HG03159 (cell line): ENCODE data around the gene INKA2.

Experiments used
- ATAC-seq: cut with Tn5 transposase; IDR thresholded peaks from one replicate; pipeline ENCODE4 v1.9.1; 2021; ENCODE audit warnings: mild to moderate bottlenecking, moderate library complexity; ENCODE audit not compliant: unreplicated experiment

INKA2 gene

DNA sequence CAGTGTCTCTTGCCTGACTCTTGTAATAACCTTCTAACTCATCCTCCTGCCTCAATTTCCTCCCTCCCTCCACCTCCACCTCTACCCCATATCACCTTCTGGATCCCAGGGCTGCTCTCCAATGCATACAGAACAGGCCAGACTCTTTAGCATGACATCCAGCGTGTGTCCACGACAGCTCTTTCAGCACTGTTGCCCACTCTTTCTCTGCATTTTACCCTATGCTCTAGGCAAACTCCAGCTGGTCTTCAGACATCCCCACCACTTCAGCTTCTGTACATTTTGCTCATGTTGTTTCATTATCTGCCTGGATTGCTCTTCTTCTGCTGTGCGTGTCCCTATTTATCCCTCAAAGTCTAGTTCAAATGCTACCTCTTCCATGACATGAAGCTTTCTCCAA, 4.8 kb downstream of the INKA2 start:
- ATAC-seq: no peak

DNA sequence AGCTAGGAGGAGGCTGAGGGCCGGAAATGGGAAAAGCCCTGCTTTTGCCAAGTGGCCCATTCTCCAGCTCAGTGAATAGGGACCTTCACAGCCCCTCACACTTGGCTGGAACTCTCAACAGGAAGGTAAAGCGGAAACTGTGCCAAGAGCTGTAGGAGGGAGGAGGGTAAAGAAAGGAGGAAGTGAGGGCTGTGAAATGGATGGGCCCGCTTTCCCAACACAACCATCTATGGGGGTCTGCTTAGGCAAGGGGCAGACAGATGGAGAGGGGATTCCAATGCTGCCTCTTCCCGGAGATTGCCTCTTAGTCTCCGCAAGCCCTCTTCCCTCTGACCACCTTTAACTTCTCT, 5.2 kb downstream of the INKA2 start:
- no peak for ATAC-seq

GRCh38 chr1:111733183-111733991, 5.8 kb downstream of the INKA2 start:
- no peak for ATAC-seq

GRCh38 chr1:111732718-111733117, 6.5 kb downstream of the INKA2 start:
- ATAC-seq: no peak

DNA sequence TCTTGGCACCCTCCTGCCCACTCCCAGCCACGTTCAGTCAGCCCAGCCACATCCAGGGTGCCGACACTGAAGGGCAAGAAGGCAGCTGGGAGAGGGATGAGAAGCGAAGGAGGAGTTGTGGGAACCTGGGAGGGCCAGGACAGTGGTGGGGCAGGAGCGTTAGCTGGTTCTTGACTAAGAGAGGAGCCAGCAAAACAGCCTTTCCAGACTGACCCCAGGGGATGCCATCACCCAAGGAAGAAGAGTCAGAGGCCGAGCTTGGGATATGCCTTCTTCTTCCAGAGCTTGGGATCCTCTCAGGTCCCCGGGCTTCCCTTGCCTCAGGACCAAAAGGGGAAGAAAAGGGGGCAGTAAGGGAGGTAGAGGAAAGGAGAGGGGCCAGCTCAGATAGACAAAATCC, 7.2 kb downstream of the INKA2 start:
- ATAC-seq: no peak

GRCh38 chr1:111730706-111731105, 8.5 kb downstream of the INKA2 start:
- no peak for ATAC-seq

DNA sequence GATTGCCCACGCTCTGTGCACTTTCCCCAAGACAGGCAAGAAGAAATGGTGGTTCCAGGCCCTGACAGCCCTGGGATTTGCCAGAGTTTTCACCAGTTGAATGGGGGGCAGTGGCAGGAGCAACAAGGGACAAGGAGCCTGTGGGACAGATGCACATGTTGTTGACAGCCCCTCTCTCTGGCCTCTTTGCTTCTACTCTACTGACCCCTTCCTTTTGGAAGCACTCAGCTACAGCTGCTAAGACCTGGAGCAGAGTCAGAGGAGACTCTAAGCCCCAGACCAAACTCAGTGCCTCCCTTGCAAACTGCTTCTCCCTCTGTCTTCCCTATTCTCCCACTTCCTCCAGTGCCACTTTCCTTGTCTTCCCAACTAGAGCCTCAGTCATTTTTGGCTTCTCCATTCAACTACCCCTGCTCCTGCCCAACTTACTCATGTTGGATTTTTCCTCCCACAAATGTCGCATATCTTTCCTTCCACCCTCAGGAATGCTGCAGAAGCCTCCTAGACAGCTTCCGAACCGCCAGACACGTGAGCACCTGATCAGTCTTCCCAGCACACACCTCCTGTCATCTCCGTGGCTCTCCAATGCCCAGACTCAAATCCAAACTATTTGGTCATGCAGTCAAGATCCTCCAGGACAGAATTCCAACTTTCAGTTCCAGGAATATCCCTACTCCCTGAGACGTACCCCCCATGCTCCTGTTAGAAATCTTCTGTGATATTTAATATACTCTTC, 9.1 kb downstream of the INKA2 start:
- no peak for ATAC-seq

- no peak for ATAC-seq
Observed at GRCh38 chr1:111729271-111729921, 9.8 kb downstream of the INKA2 start.

- no peak for ATAC-seq
Observed at GRCh38 chr1:111727056-111727455, 12.1 kb downstream of the INKA2 start.

- ATAC-seq: no peak
Observed at GRCh38 chr1:111725192-111725591, 14.0 kb downstream of the INKA2 start.

GRCh38 chr1:111723871-111724270, 15.3 kb downstream of the INKA2 start:
- ATAC-seq: no peak

GRCh38 chr1:111723091-111723806, 15.9 kb downstream of the INKA2 start:
- no peak for ATAC-seq

DNA sequence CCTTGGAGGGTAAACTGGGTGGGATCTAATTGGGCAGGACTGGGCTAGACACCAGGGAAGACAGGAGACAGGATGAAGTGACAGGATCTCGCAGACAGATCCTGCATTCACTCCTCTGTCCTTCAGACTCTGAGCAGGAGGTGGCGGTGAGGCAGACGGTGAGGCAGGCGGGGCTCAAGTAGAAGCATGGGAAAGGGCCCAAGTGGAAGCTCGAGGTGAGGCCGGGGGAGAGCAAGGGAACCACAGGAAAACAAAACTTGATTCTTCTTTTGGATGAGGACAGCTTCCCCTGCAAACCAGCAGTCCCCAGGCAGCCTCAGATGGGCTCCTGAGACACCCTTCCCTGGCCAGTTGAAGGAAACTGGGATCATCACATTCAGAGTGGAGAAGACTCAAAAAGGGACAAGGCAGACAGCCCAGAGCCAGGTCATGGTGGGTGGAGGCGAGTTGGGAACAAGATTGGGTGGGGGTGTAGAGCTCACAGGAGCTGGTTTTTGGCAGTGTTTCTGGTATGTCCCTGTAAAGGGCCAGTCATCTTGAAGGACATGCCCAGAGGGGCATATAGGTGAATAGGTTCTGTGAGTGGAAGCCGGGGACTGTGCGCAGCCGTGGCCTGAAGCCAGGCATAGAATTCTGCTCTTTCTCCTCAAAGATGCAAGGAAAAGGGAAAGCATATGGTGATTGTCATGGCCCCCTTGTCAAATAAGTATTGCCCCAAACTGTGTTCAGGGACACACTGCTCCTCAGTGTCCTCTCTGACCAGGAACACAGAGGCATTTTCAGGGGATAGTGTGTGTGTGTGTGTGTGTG, 18.0 kb downstream of the INKA2 start:
- ATAC-seq: no peak

DNA sequence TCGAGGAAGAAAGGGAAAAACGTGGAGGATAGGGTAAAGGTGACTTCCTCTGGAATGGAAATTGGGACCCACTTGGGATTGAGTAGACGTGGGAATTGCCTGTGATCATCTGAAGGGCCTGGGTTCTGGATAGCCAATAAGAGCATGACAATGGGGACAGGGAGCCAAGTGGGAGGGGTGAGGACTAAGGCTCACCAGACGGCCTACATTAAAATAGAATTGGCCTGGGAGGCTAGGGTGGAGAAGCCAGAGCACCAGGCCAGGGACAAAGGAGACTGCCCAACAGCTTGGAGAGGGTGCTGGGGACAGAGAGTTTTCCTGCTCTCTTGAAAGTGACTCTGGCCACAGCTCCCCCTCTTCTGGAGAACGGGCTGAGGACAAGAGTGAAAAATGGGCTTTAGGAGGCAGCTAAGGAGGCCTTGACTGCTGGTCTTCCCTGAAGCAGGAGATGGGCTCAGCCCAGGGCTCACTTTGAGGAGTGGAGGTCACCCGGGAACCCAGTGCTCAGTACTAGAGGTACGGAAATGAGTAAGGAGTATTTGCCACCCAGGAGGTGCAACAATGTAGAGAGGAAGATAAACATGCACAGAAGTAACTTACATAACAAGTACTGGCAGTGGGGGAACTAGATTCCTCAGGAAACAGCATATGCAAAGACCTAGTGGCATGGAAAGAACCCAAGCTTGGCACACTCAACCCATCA, 18.8 kb downstream of the INKA2 start:
- no peak for ATAC-seq

GRCh38 chr1:111719674-111720132, 19.5 kb downstream of the INKA2 start:
- ATAC-seq: no peak

- no peak for ATAC-seq
Observed at GRCh38 chr1:111719135-111719534, 20.1 kb downstream of the INKA2 start.

DNA sequence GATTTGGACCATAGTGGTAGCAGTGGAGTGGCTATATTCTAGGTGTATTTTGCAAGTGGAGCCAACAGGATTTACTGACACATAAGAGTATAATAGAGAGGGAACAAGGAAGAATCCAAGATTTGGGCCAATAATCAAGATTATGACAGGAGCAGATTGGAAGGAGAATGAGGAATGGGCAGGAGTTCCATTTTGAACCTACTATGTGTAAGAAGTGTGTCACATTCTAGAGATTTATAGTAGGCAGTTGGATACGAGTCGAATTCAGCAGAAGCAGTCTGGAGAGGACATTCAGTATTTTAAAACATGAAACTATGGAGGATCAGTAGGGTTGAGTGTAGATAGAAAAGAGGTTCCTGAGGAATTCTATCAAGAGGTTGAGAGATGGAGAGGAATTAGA, 21.7 kb downstream of the INKA2 start:
- no peak for ATAC-seq

GRCh38 chr1:111716333-111716732, 22.9 kb downstream of the INKA2 start:
- no peak for ATAC-seq

DNA sequence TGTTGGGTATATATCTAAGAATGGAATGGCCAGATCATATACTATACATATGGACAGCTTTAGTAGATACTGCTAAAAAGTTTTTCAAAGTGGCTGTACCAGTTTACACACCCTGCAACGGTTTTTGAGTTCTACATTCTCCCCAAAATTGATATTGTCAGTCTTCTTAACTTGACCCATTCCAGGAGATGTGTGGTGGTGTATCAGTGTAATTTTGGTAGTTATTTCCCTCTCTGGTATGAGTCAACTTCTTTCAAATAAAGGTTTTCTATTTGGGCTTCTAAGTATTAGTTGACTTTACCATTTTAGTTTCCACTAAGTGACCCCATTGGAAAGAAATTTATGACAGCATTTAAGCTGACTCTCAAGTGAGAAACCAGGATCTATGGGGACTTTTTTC, 29.2 kb downstream of the INKA2 start:
- ATAC-seq: no peak

DNA sequence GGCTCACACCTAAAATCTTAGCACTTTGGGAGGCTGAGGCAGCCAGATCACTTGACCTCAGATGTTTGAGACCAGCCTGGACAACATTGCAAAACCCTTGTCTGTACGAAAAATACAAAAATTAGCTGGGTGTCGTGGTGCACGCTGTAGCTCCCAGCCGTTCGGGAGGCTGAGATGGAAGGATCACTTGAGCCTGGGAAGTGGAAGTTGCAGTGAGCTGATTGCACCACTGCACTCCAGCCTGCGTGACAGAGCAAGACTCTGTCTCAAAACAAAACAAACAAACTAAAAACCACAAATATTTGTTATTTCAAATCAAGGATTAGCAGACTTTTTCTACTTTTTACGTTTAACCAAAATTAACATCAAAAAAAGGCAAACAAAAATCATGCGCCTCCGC, 31.3 kb downstream of the INKA2 start:
- no peak for ATAC-seq
